ENCODE measurements around the gene ITGAX.

The ITGAX gene

DNA sequence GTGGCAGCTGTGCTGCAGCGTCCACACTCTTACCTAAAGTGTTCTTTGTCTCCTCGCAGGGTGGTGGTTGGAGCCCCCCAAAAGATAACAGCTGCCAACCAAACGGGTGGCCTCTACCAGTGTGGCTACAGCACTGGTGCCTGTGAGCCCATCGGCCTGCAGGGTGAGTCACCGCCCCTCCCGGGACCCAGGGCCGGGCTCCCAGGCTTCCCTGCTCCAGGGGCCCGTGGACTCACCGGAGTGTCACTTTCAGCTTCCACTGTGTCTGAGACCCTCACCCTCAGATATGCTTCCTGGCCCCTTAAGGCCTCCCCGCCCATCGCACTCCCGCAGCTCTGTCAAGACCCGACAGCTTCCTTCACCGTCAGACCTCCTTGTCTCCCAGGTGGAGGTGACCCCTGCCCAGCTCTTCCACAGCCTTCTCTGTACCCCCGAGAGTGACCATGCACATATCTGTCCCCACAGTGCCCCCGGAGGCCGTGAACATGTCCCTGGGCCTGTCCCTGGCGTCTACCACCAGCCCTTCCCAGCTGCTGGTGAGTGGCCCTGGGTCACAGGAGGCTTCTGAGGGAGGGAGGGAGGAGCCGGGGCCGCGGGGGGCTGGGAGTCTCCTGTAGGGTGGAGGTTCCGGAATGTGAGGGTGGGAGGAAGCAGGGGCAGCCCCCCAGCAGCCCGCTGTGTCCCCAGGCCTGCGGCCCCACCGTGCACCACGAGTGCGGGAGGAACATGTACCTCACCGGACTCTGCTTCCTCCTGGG is 1.8 kb downstream of the ITGAX start:
- Mint-ChIP-seq H3K4me1 (peaks cover 44 to 60% of the 10 kb centered on the region in 2 donors), H3K27ac (peak overlapping the region; percentile 52), H3K4me3 (peak overlapping the region; percentile 71 to 75), H3K27me3 (peaks cover 0 to 4% of the 10 kb centered on the region in 2 donors), H3K9me3 (peaks cover 0 to 1% of the 10 kb centered on the region in 2 donors), H3K36me3 (peaks cover 10% of the 10 kb centered on the region in 2 donors)
- DNase-seq (no peak), ATAC-seq (replicated peaks) (no peak)

DNA sequence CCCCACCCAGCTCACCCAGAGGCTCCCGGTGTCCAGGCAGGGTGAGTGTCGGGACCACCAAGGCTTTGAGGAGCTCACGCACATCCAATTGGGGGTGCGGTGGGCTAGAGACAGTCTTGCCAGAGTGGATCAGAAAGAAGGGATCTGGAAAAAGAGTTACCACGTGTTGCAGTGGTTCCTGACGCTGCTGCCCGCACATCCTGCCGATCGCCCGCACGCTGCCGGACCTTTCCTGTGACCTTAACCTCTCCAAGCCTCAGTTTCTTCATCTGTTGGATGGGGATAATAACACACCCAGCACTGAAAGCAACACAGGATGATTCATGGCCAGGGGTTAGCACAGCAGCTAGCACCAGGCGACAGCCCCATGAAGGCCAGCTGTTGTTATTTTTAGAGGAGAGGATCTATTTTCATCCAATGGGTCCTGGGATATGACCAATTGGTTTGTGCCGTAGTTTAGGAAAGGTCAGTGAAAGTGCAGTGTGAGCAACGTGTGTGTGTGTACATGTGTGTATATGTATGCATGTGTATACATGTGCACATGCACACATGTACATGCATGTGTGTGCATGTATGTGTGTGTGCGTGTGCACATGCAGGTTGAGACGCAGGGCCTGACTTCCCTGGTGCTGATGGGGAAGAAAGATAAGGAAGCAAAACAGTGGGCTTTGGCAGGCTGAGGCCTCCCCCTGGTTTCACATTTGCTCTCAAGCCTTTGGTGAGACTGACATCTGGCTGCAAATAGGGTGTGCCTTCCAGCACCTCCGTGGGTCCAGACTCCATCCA is 2.5 kb downstream of the ITGAX start:
- Mint-ChIP-seq H3K4me3 (peak overlapping the region in 1 of 2 donors; percentile 75), H3K4me1 (peaks cover 36 to 52% of the 10 kb centered on the region in 2 donors), H3K27ac (peak overlapping the region; percentile 79), H3K9me3 (peaks cover 0 to 1% of the 10 kb centered on the region in 2 donors), H3K36me3 (peaks cover 10% of the 10 kb centered on the region in 2 donors), H3K27me3 (peaks cover 0 to 4% of the 10 kb centered on the region in 2 donors)
- ATAC-seq (replicated peaks) (no peak), DNase-seq (no peak)

GRCh38 chr16:31360251-31360650 is 5.3 kb downstream of the ITGAX start:
- no peak overlapping the region for H3K27ac Mint-ChIP-seq
- H3K4me1 Mint-ChIP-seq = peaks cover 18 to 40% of the 10 kb centered on the region in 2 donors
- ATAC-seq (replicated peaks) (no peak), DNase-seq (no peak)
- no peak overlapping the region for H3K4me3 Mint-ChIP-seq
- H3K36me3 Mint-ChIP-seq = peaks cover 9 to 13% of the 10 kb centered on the region in 2 donors
- peaks cover 0 to 4% of the 10 kb centered on the region in 2 donors for H3K27me3 Mint-ChIP-seq
- no peaks in the 10 kb centered on the region for H3K9me3 Mint-ChIP-seq

- H3K36me3 Mint-ChIP-seq = peaks cover 8 to 16% of the 10 kb centered on the region in 2 donors
- H3K4me3 Mint-ChIP-seq = no peak overlapping the region
- ATAC-seq (replicated peaks) (no peak), DNase-seq (no peak)
- H3K4me1 Mint-ChIP-seq = peaks cover 18 to 30% of the 10 kb centered on the region in 2 donors
- H3K27me3 Mint-ChIP-seq = peaks cover 0 to 4% of the 10 kb centered on the region in 2 donors
- no peak overlapping the region for H3K27ac Mint-ChIP-seq
- H3K9me3 Mint-ChIP-seq = no peaks in the 10 kb centered on the region
These were observed 6.5 kb downstream of the ITGAX start for GRCh38 chr16:31361201-31362110.

- no peak overlapping the region for H3K27ac Mint-ChIP-seq
- ATAC-seq (replicated peaks) (no peak), DNase-seq (no peak)
- no peak overlapping the region for H3K4me3 Mint-ChIP-seq
- peaks cover 9 to 18% of the 10 kb centered on the region in 2 donors for H3K36me3 Mint-ChIP-seq
- peaks cover 13 to 20% of the 10 kb centered on the region in 2 donors for H3K4me1 Mint-ChIP-seq
- H3K27me3 Mint-ChIP-seq = peaks cover 0 to 4% of the 10 kb centered on the region in 2 donors
- H3K9me3 Mint-ChIP-seq = no peaks in the 10 kb centered on the region
These were observed 7.8 kb downstream of the ITGAX start for GRCh38 chr16:31362476-31363405.

DNA sequence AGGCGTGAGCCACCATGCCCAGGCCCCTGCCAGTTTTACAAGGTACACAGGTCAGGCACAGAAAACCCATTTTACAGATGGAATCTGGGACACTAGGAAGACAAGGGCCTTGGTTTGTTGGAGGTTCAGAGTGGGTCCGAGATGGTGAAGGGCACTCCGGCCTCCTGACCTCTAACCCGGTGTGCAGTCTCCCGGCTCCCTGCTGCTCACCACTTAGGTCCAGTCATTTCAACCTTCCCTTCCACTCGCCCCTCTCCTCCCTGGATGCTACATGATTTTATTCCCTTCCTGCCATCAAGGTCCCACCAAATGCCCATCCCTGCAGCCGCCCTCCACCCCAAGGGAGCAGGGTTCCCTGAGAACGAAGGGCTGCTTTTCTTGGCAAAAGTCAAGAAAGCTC is 8.7 kb downstream of the ITGAX start:
- H3K27me3 Mint-ChIP-seq = peaks cover 0 to 4% of the 10 kb centered on the region in 2 donors
- no peaks in the 10 kb centered on the region for H3K9me3 Mint-ChIP-seq
- ATAC-seq (replicated peaks) (no peak), DNase-seq (no peak)
- H3K4me1 Mint-ChIP-seq = peaks cover 10 to 20% of the 10 kb centered on the region in 2 donors
- peaks cover 12 to 15% of the 10 kb centered on the region in 2 donors for H3K36me3 Mint-ChIP-seq
- no peak overlapping the region for H3K27ac Mint-ChIP-seq
- H3K4me3 Mint-ChIP-seq = no peak overlapping the region

GRCh38 chr16:31364421-31364820 is 9.4 kb downstream of the ITGAX start:
- Mint-ChIP-seq H3K27me3 (peaks cover 0 to 4% of the 10 kb centered on the region in 2 donors), H3K27ac (peak overlapping the region; percentile 76), H3K36me3 (peaks cover 12 to 15% of the 10 kb centered on the region in 2 donors), H3K4me3 (no peak overlapping the region), H3K4me1 (peaks cover 10 to 20% of the 10 kb centered on the region in 2 donors), H3K9me3 (no peaks in the 10 kb centered on the region)
- DNase-seq = no peak
- ATAC-seq (replicated peaks) = no peak

- Mint-ChIP-seq H3K4me3 (no peak overlapping the region), H3K9me3 (no peaks in the 10 kb centered on the region), H3K27ac (no peak overlapping the region), H3K4me1 (peaks cover 10 to 20% of the 10 kb centered on the region in 2 donors), H3K36me3 (peaks cover 12 to 15% of the 10 kb centered on the region in 2 donors), H3K27me3 (peaks cover 0 to 4% of the 10 kb centered on the region in 2 donors)
- ATAC-seq (replicated peaks) (peak; percentile 62 to 71), DNase-seq (no peak)
These were observed 10.3 kb downstream of the ITGAX start for GRCh38 chr16:31365131-31365865.

- Mint-ChIP-seq H3K27me3 (peaks cover 11 to 12% of the 10 kb centered on the region in 2 donors), H3K27ac (no peak overlapping the region), H3K4me3 (no peak overlapping the region), H3K36me3 (peaks cover 15 to 16% of the 10 kb centered on the region in 2 donors), H3K4me1 (peaks cover 10 to 20% of the 10 kb centered on the region in 2 donors), H3K9me3 (no peaks in the 10 kb centered on the region)
- ATAC-seq (replicated peaks) (no peak), DNase-seq (no peak)
These were observed 12.9 kb downstream of the ITGAX start for GRCh38 chr16:31367853-31368252.

GRCh38 chr16:31371008-31371407 is 16.0 kb downstream of the ITGAX start:
- Mint-ChIP-seq H3K4me1 (peaks cover 4 to 8% of the 10 kb centered on the region in 2 donors), H3K4me3 (no peak overlapping the region), H3K36me3 (peaks cover 19 to 23% of the 10 kb centered on the region in 2 donors), H3K27ac (no peak overlapping the region), H3K27me3 (peaks cover 12 to 21% of the 10 kb centered on the region in 2 donors), H3K9me3 (peaks cover 3 to 6% of the 10 kb centered on the region in 2 donors)
- no peak for ATAC-seq (replicated peaks)
- no peak for DNase-seq

- H3K36me3 Mint-ChIP-seq = peaks cover 19 to 21% of the 10 kb centered on the region in 2 donors
- DNase-seq (no peak), ATAC-seq (replicated peaks) (no peak)
- H3K27ac Mint-ChIP-seq = no peak overlapping the region
- peaks cover 12 to 21% of the 10 kb centered on the region in 2 donors for H3K27me3 Mint-ChIP-seq
- H3K9me3 Mint-ChIP-seq = peaks cover 3 to 6% of the 10 kb centered on the region in 2 donors
- peaks cover 7 to 8% of the 10 kb centered on the region in 2 donors for H3K4me1 Mint-ChIP-seq
- H3K4me3 Mint-ChIP-seq = no peak overlapping the region
These were observed 16.9 kb downstream of the ITGAX start for GRCh38 chr16:31371619-31372484.

- Mint-ChIP-seq H3K36me3 (peaks cover 23 to 24% of the 10 kb centered on the region in 2 donors), H3K27ac (no peak overlapping the region), H3K4me1 (peaks cover under 1 to 8% of the 10 kb centered on the region in 2 donors), H3K4me3 (no peak overlapping the region), H3K27me3 (peaks cover 16 to 26% of the 10 kb centered on the region in 2 donors), H3K9me3 (peaks cover 3 to 6% of the 10 kb centered on the region in 2 donors)
- DNase-seq (no peak), ATAC-seq (replicated peaks) (no peak)
These were observed 18.3 kb downstream of the ITGAX start for GRCh38 chr16:31373235-31373634.

Data from stimulated activated naive B cell treated with anti-CD40 and anti-IgM and Interleukin-4, amounts not matched to agents 10 μg/mL and 1 μg/mL and 100 μg/mL, for 72 hours (primary cell).